ENCODE results near the gene CSH1. TPM values are rescaled to one million over a fixed set of nuclear protein-coding genes. Genes with fewer than 3 reads are reported as not detected.
"Not testable (repeated sequence)": the region's sequence is repeated elsewhere in the genome, so short reads cannot be mapped to it uniquely, and the experiment has no call there.

Gene CSH1
- total RNA-seq, 1 experiment from 2014 or later: not detected

- no peak for DNase-seq (ENCODE audit: low read depth)
Observed at GRCh38 chr17:63928966-63929695, 32.8 kb upstream of the CSH1 start.

GRCh38 chr17:63928172-63928666 is 31.8 kb upstream of the CSH1 start:
- no peak for DNase-seq (ENCODE audit: low read depth)

- no peak for DNase-seq (ENCODE audit: low read depth)
Observed at GRCh38 chr17:63927464-63928171, 31.2 kb upstream of the CSH1 start.

DNA sequence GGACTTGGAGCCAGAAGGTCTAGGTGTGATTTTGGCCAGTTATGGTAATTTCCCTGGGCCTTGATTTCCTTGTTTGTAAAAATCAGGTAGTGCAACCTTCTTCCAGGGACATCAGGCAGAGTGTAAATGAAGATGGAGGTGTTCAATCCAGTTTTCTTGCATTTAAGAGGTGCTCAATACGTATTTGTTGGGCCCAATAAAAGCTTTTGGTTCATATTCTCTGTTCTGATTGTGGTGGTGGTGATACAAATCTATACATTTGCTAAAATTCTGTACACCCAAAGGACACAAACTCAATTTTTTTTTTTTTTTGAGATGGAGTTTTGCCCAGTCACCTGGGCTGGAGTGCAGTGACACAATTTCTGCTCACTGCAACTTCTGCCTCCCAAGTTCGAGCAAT is 29.8 kb upstream of the CSH1 start:
- no peak for DNase-seq (ENCODE audit: low read depth)

- DNase-seq (ENCODE audit: low read depth): no peak
Observed at GRCh38 chr17:63925615-63926014, 29.2 kb upstream of the CSH1 start.

DNA sequence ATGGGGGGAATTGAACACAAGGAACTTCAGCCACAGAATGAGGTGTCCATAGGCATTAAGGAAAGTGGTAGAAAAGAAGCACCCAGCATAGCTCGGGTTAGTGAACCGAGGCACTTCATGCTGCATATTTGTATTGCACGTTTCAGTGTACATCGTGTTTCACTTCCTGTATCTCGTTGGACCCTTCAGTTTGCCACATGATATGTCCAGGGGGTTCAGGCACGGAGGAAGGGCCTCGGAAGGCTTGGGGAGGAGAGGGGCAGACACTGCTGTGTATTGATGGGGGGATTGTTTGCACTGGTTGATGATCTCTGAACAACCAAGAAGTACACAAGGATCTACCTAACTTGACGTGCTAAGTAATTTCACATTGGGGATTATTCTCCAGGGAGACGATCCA is 26.0 kb upstream of the CSH1 start:
- not testable (repeated sequence) for DNase-seq (ENCODE audit: low read depth)

DNA sequence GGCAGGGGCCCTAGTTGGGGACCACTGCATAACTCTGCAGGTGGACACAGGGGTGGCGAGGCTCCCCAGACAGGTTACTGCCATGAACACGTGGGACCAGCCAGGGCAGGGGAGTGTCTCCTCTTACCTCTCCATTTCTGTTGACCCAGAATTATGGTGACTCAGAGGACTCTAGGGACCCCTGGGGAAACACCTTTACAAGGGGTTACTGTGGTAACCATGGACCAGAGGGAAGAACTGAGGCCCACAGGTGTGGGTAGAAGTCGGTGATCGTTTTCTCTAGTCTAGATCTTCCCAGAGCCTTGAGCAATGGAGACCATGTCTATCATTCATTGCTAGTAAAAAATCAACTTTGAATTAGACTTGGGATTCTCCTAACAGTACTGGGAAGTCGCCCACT is 24.4 kb upstream of the CSH1 start:
- DNase-seq (ENCODE audit: low read depth): not testable (repeated sequence)

- DNase-seq (ENCODE audit: low read depth): not testable (repeated sequence)
Observed at GRCh38 chr17:63920050-63920449, 23.7 kb upstream of the CSH1 start.

DNA sequence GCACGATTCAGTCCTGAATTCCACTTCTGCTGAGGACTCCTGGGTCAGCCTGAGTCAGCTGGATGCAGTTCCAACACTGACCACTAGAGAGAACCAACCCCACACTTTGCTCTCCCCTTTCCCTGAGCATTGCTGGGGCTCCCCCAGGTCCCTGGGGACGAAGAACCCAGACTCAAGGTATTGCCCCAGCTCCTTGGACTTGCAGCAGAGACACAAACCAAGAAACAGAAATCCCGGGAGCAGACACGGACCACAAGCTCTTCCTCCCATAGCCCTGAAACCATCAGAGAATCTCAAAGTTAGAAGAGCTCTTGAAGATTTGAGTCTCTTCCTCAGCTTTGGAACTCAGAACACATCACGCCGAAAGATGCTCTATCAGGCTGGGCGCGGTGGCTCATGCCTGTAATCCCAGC is 22.9 kb upstream of the CSH1 start:
- peak; percentile 52 for DNase-seq (ENCODE audit: low read depth)

DNA sequence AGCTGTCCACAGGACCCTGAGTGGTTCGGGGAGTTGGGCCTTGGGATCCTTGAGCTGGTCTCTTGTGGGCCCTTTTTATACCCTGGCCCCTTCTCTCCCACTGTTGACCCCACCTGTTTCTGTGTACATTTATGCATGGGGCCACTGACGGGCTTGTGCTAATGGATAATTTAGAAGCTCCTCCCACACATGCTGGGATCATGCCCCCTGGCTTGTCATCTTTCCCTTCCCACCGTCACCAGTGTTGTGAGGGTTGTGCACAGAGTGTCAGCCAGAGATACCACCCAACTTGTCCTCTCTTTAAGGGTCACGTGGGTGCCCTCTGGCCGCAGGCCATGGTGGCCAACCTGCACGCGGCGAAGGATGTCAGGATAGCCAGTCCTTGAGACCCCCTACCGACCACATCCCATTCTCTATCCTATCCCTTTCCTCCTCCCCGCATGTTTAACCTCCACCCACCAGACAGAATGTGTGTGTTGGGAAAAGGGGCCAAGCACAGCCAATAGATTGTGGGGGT is 22.5 kb upstream of the CSH1 start, which contains the start of gene GH1:
Gene GH1 (minus strand): TSS at position 51 of the 517 bp plus-strand sequence. CDS start 63 bp downstream, outside the sequence.
- DNase-seq (ENCODE audit: low read depth): not testable (repeated sequence)

DNA sequence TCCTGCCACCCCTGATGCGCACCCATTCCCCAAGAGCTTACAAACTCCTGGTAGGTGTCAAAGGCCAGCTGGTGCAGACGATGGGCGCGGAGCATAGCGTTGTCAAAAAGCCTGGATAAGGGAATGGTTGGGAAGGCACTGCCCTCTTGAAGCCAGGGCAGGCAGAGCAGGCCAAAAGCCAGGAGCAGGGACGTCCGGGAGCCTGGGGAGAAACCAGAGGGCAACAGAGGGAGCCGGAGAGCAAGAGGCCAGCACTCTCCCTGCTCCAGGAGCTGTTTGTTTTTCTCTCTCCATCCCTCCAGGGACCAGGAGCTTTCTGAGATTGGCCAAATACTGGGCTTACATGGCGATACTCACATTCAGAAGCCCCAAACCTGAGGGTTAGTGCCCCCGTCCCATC is 21.9 kb upstream of the CSH1 start:
- DNase-seq (ENCODE audit: low read depth): peak; percentile 8

DNA sequence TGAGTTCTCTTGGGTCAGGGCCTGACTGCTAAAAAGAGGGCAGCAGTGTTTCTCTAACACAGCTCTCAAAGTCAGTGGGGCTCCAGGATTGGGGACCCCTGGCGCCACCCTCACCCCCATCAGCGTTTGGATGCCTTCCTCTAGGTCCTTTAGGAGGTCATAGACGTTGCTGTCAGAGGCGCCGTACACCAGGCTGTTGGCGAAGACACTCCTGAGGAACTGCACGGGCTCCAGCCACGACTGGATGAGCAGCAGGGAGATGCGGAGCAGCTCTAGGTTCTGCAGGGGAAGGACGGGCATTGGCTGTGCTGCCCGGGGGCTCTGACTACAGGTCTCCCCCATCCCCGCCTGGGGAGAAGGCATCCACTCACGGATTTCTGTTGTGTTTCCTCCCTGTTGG is 21.3 kb upstream of the CSH1 start:
- DNase-seq (ENCODE audit: low read depth): no peak

DNA sequence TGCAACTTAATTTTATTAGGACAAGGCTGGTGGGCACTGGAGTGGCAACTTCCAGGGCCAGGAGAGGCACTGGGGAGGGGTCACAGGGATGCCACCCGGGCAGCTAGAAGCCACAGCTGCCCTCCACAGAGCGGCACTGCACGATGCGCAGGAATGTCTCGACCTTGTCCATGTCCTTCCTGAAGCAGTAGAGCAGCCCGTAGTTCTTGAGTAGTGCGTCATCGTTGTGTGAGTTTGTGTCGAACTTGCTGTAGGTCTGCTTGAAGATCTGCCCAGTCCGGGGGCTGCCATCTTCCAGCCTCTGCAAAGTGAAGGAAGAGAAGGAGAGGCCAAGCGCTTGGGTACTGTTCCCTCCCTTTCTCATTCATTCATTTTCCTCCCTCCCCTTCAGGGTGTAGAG is 20.8 kb upstream of the CSH1 start:
- not testable (repeated sequence) for DNase-seq (ENCODE audit: low read depth)

DNA sequence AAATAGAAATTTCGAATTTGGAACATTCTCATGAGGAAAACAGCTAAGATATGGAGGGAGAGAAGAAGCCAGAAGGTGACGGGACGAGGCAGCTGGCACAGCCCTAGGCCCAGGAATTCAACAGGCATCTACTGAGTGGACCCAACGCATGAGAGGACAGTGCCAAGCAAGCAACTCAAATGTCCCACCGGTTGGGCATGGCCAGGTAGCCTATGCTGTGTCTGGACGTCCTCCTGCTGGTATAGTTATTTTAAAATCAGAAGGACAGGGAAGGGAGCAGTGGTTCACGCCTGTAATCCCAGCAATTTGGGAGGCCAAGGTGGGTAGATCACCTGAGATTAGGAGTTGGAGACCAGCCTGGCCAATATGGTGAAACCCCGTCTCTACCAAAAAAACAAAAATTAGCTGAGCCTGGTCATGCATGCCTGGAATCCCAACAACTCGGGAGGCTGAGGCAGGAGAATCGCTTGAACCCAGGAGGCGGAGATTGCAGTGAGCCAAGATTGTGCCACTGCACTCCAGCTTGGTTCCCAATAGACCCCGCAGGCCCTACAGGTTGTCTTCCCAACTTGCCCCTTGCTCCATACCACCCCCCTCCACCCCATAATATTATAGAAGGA is 20.3 kb upstream of the CSH1 start:
- DNase-seq (ENCODE audit: low read depth): no peak

DNA sequence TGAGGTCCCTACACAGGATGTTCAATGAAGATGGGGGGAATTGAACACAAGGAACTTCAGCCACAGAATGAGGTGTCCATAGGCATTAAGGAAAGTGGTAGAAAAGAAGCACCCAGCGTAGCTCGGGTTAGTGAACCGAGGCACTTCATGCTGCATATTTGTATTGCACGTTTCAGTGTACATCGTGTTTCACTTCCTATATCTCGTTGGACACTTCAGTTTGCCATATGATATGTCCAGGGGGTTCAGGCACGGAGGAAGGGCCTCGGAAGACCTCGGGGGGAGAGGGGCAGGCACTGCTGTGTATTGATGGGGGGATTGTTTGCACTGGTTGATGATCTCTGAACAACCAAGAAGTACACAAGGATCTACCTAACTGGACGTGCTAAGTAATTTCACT is 19.4 kb upstream of the CSH1 start:
- DNase-seq (ENCODE audit: low read depth): not testable (repeated sequence)

DNA sequence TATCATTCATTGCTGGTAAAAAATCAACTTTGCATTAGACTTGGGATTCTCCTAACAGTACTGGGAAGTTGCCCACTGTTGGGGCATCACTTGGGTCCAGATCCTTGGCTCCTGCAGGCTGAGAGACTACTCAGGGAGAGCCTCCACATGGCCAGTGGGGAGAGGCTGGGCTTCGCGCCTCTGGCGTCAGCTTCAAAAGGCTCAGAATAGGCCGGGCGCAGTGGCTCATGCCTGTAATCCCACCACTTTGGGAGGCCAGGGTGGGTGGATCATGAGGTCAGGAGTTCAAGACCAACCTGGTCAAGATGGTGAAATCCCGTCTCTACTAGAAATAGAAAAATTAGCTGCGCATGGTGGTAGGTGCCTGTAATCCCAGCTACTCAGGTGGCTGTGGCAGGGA is 18.1 kb upstream of the CSH1 start:
- no peak for DNase-seq (ENCODE audit: low read depth)

DNA sequence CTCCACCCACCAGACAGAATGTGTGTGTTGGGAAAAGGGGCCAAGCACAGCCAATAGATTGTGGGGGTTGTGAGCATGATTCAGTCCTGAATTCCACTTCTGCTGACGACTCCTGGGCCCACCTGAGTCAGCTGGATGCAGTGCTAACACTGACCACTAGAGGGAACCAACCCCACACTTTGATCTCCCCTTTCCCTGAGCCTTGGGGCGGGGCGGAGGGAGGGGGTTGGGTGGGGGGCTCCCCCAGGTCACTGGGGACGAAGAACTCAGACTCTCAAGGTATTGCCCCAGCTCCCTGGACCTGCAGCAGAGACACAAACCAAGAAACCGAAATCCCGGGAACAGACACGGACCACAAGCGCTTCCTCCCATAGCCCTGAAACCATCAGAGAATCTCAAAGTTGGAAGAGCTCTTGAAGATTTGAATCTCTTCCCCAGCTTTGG is 15.3 kb upstream of the CSH1 start:
- peak; percentile 20 for DNase-seq (ENCODE audit: low read depth)

- no peak for DNase-seq (ENCODE audit: low read depth)
Observed at GRCh38 chr17:63911041-63911635, 14.8 kb upstream of the CSH1 start, which contains the start of gene CSHL1. Gene CSHL1 (minus strand): TSS chr17:63911258. CDS start chr17:63911196, 62 bp downstream.

DNA sequence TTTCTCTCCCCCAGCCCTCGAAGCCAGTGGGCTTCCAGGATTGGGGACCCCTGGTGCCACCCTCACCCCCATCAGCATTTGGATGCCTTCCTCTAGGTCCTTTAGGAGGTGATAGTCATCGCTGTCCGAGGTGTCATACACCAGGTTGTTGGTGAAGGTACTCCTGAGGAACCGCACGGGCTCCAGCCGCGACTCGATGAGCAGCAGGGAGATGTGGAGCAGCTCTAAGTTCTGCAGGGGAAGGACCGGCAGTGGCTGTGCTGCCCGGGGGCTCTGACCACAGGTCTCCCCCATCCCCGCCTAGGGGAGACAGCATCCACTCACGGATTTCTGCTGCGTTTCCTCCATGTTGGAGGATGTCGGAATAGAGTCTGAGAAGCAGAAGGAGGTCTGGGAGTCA is 13.7 kb upstream of the CSH1 start:
- no peak for DNase-seq (ENCODE audit: low read depth)

- DNase-seq (ENCODE audit: low read depth): not testable (repeated sequence)
Observed at GRCh38 chr17:63909586-63909985, 13.2 kb upstream of the CSH1 start.

DNA sequence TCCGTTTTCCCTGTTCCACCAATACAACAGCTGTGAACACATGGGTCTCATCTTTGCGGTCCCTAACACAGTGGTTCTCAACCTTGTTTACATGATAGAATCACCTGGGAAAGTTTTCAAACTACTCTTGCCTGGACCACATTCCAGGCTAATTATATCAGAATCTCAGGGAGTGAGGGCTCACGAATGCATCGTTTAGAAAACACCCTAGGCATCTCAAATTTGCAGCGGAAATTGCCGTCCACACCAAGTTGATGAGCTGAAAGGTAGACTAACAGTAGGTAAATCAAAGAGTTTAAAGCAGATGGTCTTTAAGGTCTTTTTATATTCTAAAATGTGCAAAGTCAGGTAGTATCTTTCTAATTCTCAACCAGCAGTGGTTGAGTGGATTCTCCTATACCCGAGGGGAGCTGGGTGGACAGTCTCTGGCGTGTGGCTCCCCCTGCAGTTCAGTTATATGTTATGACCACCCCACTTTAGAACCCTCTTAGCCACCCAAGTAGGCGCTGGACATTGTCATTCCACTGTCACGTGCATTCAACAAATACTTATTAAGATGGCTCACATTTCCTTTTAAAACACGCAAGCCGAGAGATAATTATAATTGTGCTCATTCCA is 10.9 kb upstream of the CSH1 start:
- peak; percentile 19 for DNase-seq (ENCODE audit: low read depth)
